ENCODE data around the gene UBE2L5. TPM values are rescaled to one million over a fixed set of nuclear protein-coding genes. Genes with fewer than 3 reads are reported as not detected.

Gene UBE2L5
- total and polyA plus RNA-seq, 2 of the 13 experiments (the other 11 are each of a cell fraction or from before 2014, with no cell fraction given), result 0.13 TPM; not detected in 1

DNA sequence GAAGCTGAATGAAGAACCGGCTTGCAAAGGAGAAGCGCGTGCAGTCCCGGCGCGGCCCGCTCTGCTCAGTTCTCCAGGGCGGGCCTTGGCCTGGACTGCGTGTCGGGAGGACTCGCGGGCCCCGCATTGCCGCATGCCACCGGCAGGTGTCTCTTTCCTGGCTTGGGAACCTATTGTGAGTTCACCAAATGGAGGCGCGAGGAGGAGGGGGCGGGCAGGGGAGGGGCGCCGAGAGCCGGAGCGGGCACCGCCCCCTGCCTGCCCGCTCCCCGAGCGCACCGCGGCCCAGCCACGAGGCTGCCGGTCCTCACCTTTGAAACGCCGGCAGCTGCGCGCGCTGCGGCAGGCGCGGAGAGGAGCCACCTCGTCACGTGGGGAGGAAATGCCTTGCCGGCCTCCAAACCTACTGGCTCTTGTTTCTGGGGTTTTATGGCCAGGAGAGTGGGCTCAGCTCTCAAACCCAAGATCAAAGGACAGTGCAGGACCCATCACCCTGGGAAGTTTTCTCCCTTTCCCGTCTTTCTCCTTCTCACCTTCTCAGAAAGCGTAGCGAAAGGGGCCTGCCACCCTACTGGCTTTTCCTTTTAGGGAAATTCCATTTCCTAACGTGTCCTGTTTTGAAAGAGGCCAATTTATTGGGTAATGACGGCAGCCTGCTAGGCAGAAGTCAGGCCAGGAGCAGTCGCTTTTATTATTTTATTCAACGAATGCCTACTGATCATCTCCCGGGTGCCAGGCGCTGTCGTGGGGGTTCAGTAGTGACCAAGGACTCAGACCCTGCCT is 13.8 kb upstream of the UBE2L5 start (continued):
- TF ChIP-seq, protein P1, sequence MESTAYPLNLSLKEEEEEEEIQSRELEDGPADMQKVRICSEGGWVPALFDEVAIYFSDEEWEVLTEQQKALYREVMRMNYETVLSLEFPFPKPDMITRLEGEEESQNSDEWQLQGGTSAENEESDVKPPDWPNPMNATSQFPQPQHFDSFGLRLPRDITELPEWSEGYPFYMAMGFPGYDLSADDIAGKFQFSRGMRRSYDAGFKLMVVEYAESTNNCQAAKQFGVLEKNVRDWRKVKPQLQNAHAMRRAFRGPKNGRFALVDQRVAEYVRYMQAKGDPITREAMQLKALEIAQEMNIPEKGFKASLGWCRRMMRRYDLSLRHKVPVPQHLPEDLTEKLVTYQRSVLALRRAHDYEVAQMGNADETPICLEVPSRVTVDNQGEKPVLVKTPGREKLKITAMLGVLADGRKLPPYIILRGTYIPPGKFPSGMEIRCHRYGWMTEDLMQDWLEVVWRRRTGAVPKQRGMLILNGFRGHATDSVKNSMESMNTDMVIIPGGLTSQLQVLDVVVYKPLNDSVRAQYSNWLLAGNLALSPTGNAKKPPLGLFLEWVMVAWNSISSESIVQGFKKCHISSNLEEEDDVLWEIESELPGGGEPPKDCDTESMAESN (CRISPR knock-in tag; conservative IDR thresholded peaks at IDR 0.05), result peak; percentile 59; the same call in 1 of the 2 replicates
- TF ChIP-seq NFYB (CRISPR knock-in tag; IDR thresholded peaks at IDR 0.05) (no peak), ZNF101 (CRISPR knock-in tag; IDR thresholded peaks at IDR 0.05; ENCODE audit: borderline replicate concordance, low read depth) (no peak), ADNP (CRISPR knock-in tag; IDR thresholded peaks at IDR 0.05) (no peak), USF2 (IDR thresholded peaks at IDR 0.05; ENCODE audit: low read depth, low read length) (peak; percentile 80), USF2 (CRISPR knock-in tag; IDR thresholded peaks at IDR 0.05; ENCODE audit: borderline replicate concordance) (peak; percentile 87), KDM1A (CRISPR knock-in tag; IDR thresholded peaks at IDR 0.05) (no peak), RBAK (CRISPR knock-in tag; IDR thresholded peaks at IDR 0.05) (no peak), THAP8 (CRISPR knock-in tag; IDR thresholded peaks at IDR 0.05; ENCODE audit: borderline replicate concordance) (no peak; the same call in 1 of the 2 replicates), ZNF510 (CRISPR knock-in tag; IDR thresholded peaks at IDR 0.05; ENCODE audit: low read depth) (0 out of 2 replicates have a peak, but pooled peaks have one; percentile 58), ATRX (CRISPR knock-in tag; IDR thresholded peaks at IDR 0.05; ENCODE audit: borderline replicate concordance) (no peak), ZNF577 (CRISPR knock-in tag; IDR thresholded peaks at IDR 0.05; ENCODE audit: borderline replicate concordance, low read depth) (no peak), ZBTB42 (CRISPR knock-in tag; IDR thresholded peaks at IDR 0.05) (peak; percentile 34; the same call in 1 of the 2 replicates), ZNF143 (CRISPR knock-in tag; IDR thresholded peaks at IDR 0.05) (0 out of 2 replicates have a peak, but pooled peaks have one; percentile 32), TCF7 (IDR thresholded peaks at IDR 0.05; ENCODE audit: low read depth) (peak; percentile 77), SAFB2 (CRISPR knock-in tag; IDR thresholded peaks at IDR 0.05; ENCODE audit: borderline replicate concordance, low read depth) (0 out of 2 replicates have a peak, but pooled peaks have one; percentile 43), SRSF1 (optimal IDR thresholded peaks at IDR 0.05; ENCODE audit: low read depth, low read length) (no peak)
- TF ChIP-seq, protein P2, sequence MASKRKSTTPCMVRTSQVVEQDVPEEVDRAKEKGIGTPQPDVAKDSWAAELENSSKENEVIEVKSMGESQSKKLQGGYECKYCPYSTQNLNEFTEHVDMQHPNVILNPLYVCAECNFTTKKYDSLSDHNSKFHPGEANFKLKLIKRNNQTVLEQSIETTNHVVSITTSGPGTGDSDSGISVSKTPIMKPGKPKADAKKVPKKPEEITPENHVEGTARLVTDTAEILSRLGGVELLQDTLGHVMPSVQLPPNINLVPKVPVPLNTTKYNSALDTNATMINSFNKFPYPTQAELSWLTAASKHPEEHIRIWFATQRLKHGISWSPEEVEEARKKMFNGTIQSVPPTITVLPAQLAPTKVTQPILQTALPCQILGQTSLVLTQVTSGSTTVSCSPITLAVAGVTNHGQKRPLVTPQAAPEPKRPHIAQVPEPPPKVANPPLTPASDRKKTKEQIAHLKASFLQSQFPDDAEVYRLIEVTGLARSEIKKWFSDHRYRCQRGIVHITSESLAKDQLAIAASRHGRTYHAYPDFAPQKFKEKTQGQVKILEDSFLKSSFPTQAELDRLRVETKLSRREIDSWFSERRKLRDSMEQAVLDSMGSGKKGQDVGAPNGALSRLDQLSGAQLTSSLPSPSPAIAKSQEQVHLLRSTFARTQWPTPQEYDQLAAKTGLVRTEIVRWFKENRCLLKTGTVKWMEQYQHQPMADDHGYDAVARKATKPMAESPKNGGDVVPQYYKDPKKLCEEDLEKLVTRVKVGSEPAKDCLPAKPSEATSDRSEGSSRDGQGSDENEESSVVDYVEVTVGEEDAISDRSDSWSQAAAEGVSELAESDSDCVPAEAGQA (IDR thresholded peaks at IDR 0.05; ENCODE audit: low read depth), result no peak
- TF ChIP-seq, protein P2 (CRISPR knock-in tag; IDR thresholded peaks at IDR 0.05; ENCODE audit: borderline replicate concordance), result peak; percentile 84

All from HepG2 (cell line).